ENCODE data around the gene NRG2.

NRG2 gene

DNA sequence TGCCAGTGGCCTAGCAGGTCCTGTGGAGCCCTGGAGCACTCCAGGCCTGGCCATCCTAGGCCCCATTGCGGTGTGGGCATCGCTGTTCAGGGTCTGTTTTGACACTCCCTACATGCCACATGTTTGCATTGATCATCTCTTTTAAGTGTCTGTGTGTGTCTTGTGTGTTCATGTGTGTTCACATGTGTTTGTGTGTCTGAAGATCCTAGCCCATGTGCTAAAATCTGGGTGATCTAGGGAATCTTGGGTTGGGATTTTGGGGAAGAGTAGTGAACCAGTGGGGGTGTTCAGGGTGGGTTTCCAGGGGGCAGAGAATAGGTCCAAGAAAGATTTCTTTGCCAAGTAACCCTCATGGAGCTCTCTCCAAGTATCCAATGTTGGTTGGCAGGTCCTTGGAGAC is 239.1 kb downstream of the NRG2 start:
- no peak for DNase-seq (ENCODE audit: low read depth)
- in situ Hi-C loops (cut with HindIII; ENCODE audit: low sequenced_read_pairs): no loop called here
- no peak overlapping the region for H3K4me3 ChIP-seq (ENCODE audit: low read depth, low read length)
- no peak for TF ChIP-seq CTCF (IDR thresholded peaks at IDR 0.05; ENCODE audit: low read depth, low read length, missing control alignments)

GRCh38 chr5:139799359-139799758 is 243.7 kb downstream of the NRG2 start:
- no peak for TF ChIP-seq CTCF (IDR thresholded peaks at IDR 0.05; ENCODE audit: low read depth, low read length, missing control alignments)
- in situ Hi-C loops (cut with HindIII; ENCODE audit: low sequenced_read_pairs): loop anchor here (25.0 kb wide), 1 partner anchor 163 kb away; no protein-coding TSS in a partner anchor
- H3K4me3 ChIP-seq (ENCODE audit: low read depth, low read length): no peak overlapping the region
- DNase-seq (ENCODE audit: low read depth): no peak

DNA sequence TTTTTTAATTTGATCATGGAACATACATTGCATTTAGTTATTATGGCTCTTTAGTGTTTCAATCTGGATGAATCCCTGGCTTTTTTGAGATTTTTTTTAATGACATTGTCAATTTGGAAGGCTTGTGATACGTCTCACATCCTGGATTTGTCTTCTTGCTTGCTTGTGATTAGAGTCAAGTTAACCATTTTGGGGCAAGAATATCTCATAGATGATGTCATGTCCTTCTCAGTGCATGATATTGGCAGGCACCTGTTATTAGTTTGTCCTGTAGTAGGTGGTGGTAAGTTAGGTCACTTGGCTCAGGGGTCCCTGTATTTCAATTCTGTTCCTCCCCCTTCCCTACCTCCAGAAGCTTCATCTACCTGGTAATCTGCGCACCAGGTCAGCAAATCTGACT is 244.2 kb downstream of the NRG2 start:
- no peak for DNase-seq (ENCODE audit: low read depth)
- TF ChIP-seq CTCF (IDR thresholded peaks at IDR 0.05; ENCODE audit: low read depth, low read length, missing control alignments): no peak
- in situ Hi-C loops (cut with HindIII; ENCODE audit: low sequenced_read_pairs): loop anchor here (25.0 kb wide), 1 partner anchor 163 kb away; no protein-coding TSS in a partner anchor
- H3K4me3 ChIP-seq (ENCODE audit: low read depth, low read length): no peak overlapping the region

DNA sequence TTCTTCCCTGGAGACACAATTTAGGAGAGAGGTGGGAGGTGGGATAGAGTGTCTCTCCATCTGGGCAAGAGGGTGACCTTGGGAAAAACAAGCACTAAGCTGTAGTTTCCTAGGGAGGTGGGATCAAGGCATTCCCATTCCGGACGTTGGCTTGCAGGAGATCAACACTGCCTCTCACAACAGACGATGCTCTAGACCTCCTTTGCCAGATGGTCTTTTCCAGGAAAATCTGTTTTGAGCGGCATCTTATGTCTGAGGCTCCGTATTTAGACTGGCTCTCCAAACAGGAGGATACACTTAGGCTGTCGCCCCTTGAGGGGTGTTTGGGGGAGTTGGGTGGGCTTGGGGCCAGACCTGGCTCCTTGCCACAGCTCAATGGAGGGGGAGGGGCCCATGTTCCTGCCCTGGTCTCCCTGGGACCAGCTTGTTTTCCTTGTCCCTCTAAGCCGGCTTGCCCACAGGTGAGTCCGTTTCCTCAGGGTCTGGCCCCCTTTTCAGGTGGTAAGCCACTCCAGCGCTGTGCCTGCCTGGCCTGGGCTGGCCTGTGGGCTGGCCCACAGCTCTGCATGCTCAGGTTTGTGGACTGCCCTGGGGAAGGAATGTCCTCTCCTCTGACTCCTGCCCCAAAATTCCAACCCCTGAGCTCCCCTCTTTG is 245.1 kb downstream of the NRG2 start:
- H3K4me3 ChIP-seq (ENCODE audit: low read depth, low read length): no peak overlapping the region
- in situ Hi-C loops (cut with HindIII; ENCODE audit: low sequenced_read_pairs): loop anchor here (25.0 kb wide), 1 partner anchor 164 kb away; no protein-coding TSS in a partner anchor
- DNase-seq (ENCODE audit: low read depth): no peak
- TF ChIP-seq CTCF (IDR thresholded peaks at IDR 0.05; ENCODE audit: low read depth, low read length, missing control alignments): no peak

GRCh38 chr5:139797335-139797734 is 245.8 kb downstream of the NRG2 start:
- DNase-seq (ENCODE audit: low read depth): no peak
- no peak for TF ChIP-seq CTCF (IDR thresholded peaks at IDR 0.05; ENCODE audit: low read depth, low read length, missing control alignments)
- in situ Hi-C loops (cut with HindIII; ENCODE audit: low sequenced_read_pairs): loop anchor here (25.0 kb wide), 1 partner anchor 165 kb away; no protein-coding TSS in a partner anchor
- no peak overlapping the region for H3K4me3 ChIP-seq (ENCODE audit: low read depth, low read length)
